ENCODE results near the gene RTP5.

DNA sequence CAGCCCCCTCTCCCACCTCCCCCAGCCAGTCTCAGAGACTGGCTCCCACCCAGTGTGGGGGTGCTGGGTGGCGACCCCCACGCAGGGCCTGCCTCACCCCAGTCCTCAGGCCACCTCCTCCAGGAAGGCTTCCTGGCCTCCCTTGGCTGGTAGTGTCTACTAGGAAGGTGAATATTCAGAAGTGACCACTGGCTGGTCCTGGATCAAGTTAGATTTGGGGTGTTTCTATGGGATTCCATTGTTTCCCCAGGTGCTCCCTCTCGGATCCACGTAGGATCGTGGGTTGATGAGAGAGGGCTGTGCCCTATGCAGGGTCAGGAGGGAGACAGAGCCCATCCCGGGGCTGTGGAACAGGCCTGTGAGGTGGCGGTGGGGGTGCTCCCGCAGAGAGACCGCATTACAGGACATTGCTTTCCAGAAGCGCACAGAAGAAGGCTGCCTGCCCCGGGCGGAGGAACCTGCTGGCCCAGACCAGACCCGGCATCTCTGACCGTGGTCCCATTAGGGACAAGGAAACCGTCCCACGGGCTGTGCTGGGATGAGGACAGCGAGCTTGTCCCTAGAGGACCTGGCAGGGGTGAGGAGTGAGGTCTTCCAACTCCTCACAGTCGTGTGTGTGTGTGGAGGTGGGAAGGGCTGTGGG lies 14.2 kb upstream of the RTP5 start:
- TF ChIP-seq CTCF (IDR thresholded peaks at IDR 0.05), result no peak
- no peak for TF ChIP-seq POLR2A (IDR thresholded peaks at IDR 0.05)

All from heart left ventricle (tissue), 13 donors.